NCI-H748 (cell line): ENCODE measurements around the gene MST1.

Experiments
- DNase-seq: peaks from one replicate; lab custom pipeline; 2025; ENCODE audit not compliant: unreplicated experiment; lab: John Stamatoyannopoulos, UW

MST1 gene

GRCh38 chr3:49658711-49659110, 30.6 kb downstream of the MST1 start:
- DNase-seq: no peak

- DNase-seq: no peak
Measured at GRCh38 chr3:49657208-49657915, 31.9 kb downstream of the MST1 start.

GRCh38 chr3:49656541-49657112, 32.6 kb downstream of the MST1 start:
- DNase-seq: no peak

GRCh38 chr3:49655731-49656285, 33.5 kb downstream of the MST1 start:
- no peak for DNase-seq

GRCh38 chr3:49654955-49655556, 34.2 kb downstream of the MST1 start:
- DNase-seq: no peak

GRCh38 chr3:49654176-49654825, 35.0 kb downstream of the MST1 start:
- DNase-seq: no peak

- DNase-seq: no peak
Measured at GRCh38 chr3:49653621-49654020, 35.7 kb downstream of the MST1 start.

GRCh38 chr3:49652903-49653415, 36.3 kb downstream of the MST1 start:
- DNase-seq: no peak

- no peak for DNase-seq
Measured at GRCh38 chr3:49652218-49652902, 36.9 kb downstream of the MST1 start.

- no peak for DNase-seq
Measured at GRCh38 chr3:49650637-49651036, 38.6 kb downstream of the MST1 start.

GRCh38 chr3:49650177-49650576, 39.1 kb downstream of the MST1 start:
- no peak for DNase-seq

- DNase-seq: no peak
Measured at GRCh38 chr3:49649576-49649975, 39.7 kb downstream of the MST1 start.

GRCh38 chr3:49648354-49649019, 40.8 kb downstream of the MST1 start:
- DNase-seq: no peak

- DNase-seq: no peak
Measured at GRCh38 chr3:49647741-49648140, 41.5 kb downstream of the MST1 start.

GRCh38 chr3:49646236-49646635, 43.0 kb downstream of the MST1 start:
- DNase-seq: no peak

- DNase-seq: no peak
Measured at GRCh38 chr3:49644684-49645083, 44.6 kb downstream of the MST1 start.

GRCh38 chr3:49642708-49643145, 46.5 kb downstream of the MST1 start:
- no peak for DNase-seq

GRCh38 chr3:49641921-49642707, 47.2 kb downstream of the MST1 start:
- DNase-seq: no peak

GRCh38 chr3:49641292-49641691, 48.0 kb downstream of the MST1 start:
- no peak for DNase-seq

GRCh38 chr3:49639551-49639950, 49.7 kb downstream of the MST1 start:
- no peak for DNase-seq
